ENCODE data around the gene ST6GALNAC5.
A peak's percentile ranks its signal among the peaks of the same experiment; 100 is the strongest.
"Not testable (repeated sequence)": the region's sequence is repeated elsewhere in the genome, so short reads cannot be mapped to it uniquely, and the experiment has no call there.

Gene ST6GALNAC5

DNA sequence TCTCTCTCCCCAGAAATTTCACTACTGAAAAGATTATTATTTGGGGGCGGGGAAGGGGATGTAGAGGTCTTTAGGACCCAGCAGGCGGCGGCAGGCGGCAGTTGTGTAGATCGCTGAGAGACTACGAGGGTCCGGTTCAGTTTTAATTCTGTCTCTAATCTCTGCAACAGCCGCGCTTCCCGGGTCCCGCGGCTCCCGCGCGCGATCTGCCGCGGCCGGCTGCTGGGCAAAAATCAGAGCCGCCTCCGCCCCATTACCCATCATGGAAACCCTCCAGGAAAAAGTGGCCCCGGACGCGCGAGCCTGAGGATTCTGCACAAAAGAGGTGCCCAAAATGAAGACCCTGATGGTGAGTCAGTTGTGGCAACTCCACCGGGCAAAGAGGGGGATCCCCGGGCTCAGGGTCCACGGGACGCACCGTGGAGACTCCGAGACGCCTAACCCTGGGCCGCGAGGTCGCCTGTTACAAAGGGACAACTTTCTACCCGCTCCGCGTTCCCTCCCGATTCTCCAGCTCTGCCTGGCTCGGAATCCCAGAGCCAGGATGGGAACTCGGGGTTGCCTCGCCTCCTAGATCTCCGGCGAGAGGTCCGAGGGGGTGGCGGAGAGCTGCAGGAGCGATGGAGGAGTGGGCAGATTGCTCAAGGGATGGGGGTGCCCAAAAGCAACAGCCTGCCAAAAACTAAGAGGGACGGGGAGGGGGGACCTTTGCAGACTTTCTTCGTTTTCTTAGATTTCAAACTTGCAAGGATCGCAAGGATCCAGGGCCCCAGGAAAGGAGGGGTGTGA lies at the start of gene ST6GALNAC5:
ST6GALNAC5 (plus strand) TSS at position 139 of the 789 bp plus-strand sequence.
- Histone ChIP-seq H3K36me3 (ENCODE audit: control insufficient read depth, insufficient read depth, low read length) (no peaks in the 10 kb centered on the region), H3K27ac (ENCODE audit: low read length) (no peak within 1 kb of the TSS), H3K4me3 (ENCODE audit: low read length) (peak within 1 kb of the TSS; percentile 80), H3K27me3 (ENCODE audit: control insufficient read depth, insufficient read depth, low read length) (no peaks in the 10 kb centered on the region; the same call in 1 of the 2 replicates), H3K9me3 (ENCODE audit: control insufficient read depth, insufficient read depth, low read length) (no peaks in the 10 kb centered on the region), H3K4me1 (ENCODE audit: control insufficient read depth, insufficient read depth, low read length) (no peaks in the 10 kb centered on the region)
- WGBS (ENCODE audit: insufficient coverage, insufficient read length), result no CpG with 5 or more reads among the region's 50 CpGs
- DNase-seq (ENCODE audit: low read depth, low spot score), result no peak

DNA sequence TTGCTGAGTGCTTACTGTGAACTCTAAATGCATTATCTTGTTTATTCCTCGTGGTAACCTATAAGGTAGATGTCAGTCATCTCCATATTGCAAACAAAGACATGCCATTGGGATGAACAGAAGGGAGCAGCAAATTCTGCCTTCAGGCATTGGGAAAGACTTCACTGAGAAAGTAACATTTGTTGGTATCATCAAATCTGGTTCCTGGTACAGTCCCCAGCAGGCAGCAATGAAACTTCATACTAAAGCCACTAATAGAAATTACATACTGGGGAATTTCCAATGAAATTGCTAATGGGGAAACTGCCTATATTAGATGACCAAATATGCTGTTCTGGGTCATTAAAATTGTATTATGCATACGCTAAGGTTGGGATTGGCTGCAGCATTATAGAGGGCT lies 47.3 kb upstream of the ST6GALNAC5 start:
- Histone ChIP-seq H3K36me3 (ENCODE audit: control insufficient read depth, insufficient read depth, low read length) (no peaks in the 10 kb centered on the region), H3K4me3 (ENCODE audit: low read length) (no peak overlapping the region), H3K27ac (ENCODE audit: low read length) (no peak overlapping the region), H3K4me1 (ENCODE audit: control insufficient read depth, insufficient read depth, low read length) (no peaks in the 10 kb centered on the region), H3K27me3 (ENCODE audit: control insufficient read depth, insufficient read depth, low read length) (no peaks in the 10 kb centered on the region), H3K9me3 (ENCODE audit: control insufficient read depth, insufficient read depth, low read length) (no peaks in the 10 kb centered on the region)
- no CpG with 5 or more reads among the region's 2 CpGs for WGBS (ENCODE audit: insufficient coverage, insufficient read length)
- no peak for DNase-seq (ENCODE audit: low read depth, low spot score)

DNA sequence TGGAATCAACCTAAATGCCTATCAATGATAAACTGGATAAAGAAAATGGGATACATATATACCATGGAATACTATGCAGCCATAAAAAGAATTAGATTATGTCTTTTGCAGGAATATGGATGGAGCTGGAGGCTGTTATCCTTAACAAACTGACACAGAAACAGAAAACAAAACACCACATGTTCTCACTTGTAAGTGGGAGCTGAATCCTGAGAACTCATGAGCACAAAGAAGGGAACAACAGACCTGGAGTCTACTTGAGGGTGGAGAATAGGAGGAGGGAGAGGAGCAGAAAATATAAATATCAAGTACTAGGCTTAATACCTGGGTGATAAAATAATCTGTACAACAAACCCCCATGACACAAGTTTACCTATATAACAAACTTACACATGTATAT lies 44.3 kb upstream of the ST6GALNAC5 start:
- H3K27ac ChIP-seq (ENCODE audit: low read length); H3K27me3 ChIP-seq (ENCODE audit: control insufficient read depth, insufficient read depth, low read length); DNase-seq (ENCODE audit: low read depth, low spot score); H3K9me3 ChIP-seq (ENCODE audit: control insufficient read depth, insufficient read depth, low read length); H3K4me1 ChIP-seq (ENCODE audit: control insufficient read depth, insufficient read depth, low read length); H3K36me3 ChIP-seq (ENCODE audit: control insufficient read depth, insufficient read depth, low read length); H3K4me3 ChIP-seq (ENCODE audit: low read length): not testable (repeated sequence)

DNA sequence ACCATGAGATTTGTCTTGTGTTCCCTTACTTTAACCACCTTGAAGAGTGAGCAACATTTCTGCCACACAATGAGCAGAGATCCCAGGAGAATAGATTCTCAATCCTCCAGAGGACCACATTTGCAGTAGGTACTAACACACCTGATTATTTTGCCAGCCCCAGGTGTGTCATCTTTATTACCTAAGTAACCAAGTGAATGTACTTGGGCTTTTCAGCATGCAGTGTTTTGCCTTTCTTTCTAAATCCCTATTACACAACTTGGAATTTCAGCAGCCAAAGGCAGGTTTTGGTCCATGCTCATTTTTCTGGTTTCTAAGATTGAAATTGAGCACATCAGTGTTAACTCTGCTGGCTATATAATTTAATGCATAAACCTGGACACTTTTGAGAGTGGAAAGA lies 43.2 kb upstream of the ST6GALNAC5 start:
- DNase-seq (ENCODE audit: low read depth, low spot score), result no peak
- Histone ChIP-seq H3K4me3 (ENCODE audit: low read length) (no peak overlapping the region), H3K36me3 (ENCODE audit: control insufficient read depth, insufficient read depth, low read length) (no peaks in the 10 kb centered on the region), H3K4me1 (ENCODE audit: control insufficient read depth, insufficient read depth, low read length) (no peaks in the 10 kb centered on the region), H3K9me3 (ENCODE audit: control insufficient read depth, insufficient read depth, low read length) (no peaks in the 10 kb centered on the region), H3K27ac (ENCODE audit: low read length) (no peak overlapping the region), H3K27me3 (ENCODE audit: control insufficient read depth, insufficient read depth, low read length) (no peaks in the 10 kb centered on the region)

DNA sequence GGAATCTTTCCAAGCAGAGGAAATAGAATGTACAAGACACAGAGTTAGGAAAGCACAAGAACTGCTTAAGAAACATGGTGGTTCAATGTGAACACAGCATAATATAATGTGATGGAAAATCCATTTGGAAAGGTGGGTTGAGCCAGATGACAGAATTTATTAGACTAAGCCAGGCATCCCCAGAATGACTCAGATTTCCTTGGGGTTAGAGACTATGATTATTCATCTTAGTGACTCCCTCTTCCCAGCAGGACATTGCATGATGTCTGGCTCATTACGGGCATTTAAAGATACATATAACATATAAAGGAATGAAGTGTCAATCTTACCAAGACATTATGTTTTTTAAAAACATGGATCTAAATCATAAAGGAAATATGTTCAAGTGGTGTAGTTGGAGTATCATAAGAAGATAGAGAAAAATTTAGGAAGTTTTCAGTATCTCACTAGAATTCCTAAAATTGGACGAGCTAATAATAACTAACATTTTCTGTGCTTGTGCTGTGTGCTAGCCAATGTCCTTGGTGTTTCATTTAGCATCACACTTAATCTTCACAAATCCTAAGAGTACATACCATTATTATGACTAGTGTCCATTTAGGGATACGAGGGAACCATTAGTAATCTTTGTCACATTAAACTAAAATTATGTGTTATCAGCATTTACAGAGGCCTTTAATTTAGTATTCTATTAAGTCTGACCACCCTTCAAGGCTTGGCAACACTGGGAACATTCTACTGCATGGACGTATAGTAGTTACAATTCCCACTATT lies 41.0 kb upstream of the ST6GALNAC5 start:
- no peak for DNase-seq (ENCODE audit: low read depth, low spot score)
- Histone ChIP-seq H3K27me3 (ENCODE audit: control insufficient read depth, insufficient read depth, low read length) (no peaks in the 10 kb centered on the region), H3K4me3 (ENCODE audit: low read length) (no peak overlapping the region), H3K36me3 (ENCODE audit: control insufficient read depth, insufficient read depth, low read length) (no peaks in the 10 kb centered on the region), H3K9me3 (ENCODE audit: control insufficient read depth, insufficient read depth, low read length) (no peaks in the 10 kb centered on the region), H3K4me1 (ENCODE audit: control insufficient read depth, insufficient read depth, low read length) (no peaks in the 10 kb centered on the region), H3K27ac (ENCODE audit: low read length) (no peak overlapping the region)
- no CpG with 5 or more reads among the region's 4 CpGs for WGBS (ENCODE audit: insufficient coverage, insufficient read length)

DNA sequence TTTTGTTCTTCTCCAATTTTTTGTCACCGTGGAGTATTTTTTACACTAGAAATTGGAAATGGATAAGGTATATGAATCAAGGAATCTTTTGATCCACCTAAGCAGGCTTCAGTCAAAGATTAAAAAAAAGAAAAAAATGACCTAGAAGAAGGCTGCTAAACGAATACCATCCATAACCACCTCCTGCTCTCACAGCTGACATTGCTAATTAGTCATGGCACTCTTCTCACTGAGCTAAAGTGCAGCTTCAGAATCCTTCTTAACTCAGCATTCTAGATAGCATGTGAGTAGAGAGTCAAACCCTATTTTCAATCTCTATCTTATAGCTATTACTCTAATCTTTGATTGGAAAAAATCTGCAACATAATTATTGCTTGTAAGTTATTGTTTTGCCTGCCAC lies 40.2 kb upstream of the ST6GALNAC5 start:
- Histone ChIP-seq H3K9me3 (ENCODE audit: control insufficient read depth, insufficient read depth, low read length) (no peaks in the 10 kb centered on the region), H3K36me3 (ENCODE audit: control insufficient read depth, insufficient read depth, low read length) (no peaks in the 10 kb centered on the region)
- no CpG with 5 or more reads among the region's 2 CpGs for WGBS (ENCODE audit: insufficient coverage, insufficient read length)

DNA sequence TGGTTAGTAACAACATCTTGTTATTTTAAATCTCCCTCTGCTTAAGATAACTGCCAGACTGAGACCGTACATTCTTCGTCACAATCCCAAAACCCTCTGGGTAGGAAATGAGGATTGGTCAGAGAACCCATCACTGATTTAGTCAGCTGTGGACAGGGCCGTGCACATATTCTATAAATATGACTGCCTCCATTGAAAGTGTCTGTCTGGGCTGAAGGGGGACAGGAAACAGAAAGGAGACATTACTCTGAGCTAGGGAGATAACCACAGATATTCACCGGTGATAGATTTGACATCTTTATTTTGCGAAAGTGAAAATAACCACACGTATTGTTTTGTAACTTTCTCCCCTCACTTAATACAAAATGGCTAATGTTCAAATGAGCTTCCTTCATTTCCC lies 36.9 kb upstream of the ST6GALNAC5 start:
- Histone ChIP-seq H3K9me3 (ENCODE audit: control insufficient read depth, insufficient read depth, low read length) (no peaks in the 10 kb centered on the region), H3K36me3 (ENCODE audit: control insufficient read depth, insufficient read depth, low read length) (no peaks in the 10 kb centered on the region), H3K27me3 (ENCODE audit: control insufficient read depth, insufficient read depth, low read length) (no peaks in the 10 kb centered on the region), H3K4me1 (ENCODE audit: control insufficient read depth, insufficient read depth, low read length) (no peaks in the 10 kb centered on the region), H3K27ac (ENCODE audit: low read length) (no peak overlapping the region), H3K4me3 (ENCODE audit: low read length) (no peak overlapping the region)
- DNase-seq (ENCODE audit: low read depth, low spot score), result no peak
- WGBS (ENCODE audit: insufficient coverage, insufficient read length), result no CpG with 5 or more reads among the region's 6 CpGs

More for the DNA sequence above, 40.2 kb upstream of the ST6GALNAC5 start:
- no peak overlapping the region for H3K27ac ChIP-seq (ENCODE audit: low read length)
- H3K4me1 ChIP-seq (ENCODE audit: control insufficient read depth, insufficient read depth, low read length), result no peaks in the 10 kb centered on the region
- H3K4me3 ChIP-seq (ENCODE audit: low read length), result no peak overlapping the region
- no peak for DNase-seq (ENCODE audit: low read depth, low spot score)
- H3K27me3 ChIP-seq (ENCODE audit: control insufficient read depth, insufficient read depth, low read length), result no peaks in the 10 kb centered on the region

DNA sequence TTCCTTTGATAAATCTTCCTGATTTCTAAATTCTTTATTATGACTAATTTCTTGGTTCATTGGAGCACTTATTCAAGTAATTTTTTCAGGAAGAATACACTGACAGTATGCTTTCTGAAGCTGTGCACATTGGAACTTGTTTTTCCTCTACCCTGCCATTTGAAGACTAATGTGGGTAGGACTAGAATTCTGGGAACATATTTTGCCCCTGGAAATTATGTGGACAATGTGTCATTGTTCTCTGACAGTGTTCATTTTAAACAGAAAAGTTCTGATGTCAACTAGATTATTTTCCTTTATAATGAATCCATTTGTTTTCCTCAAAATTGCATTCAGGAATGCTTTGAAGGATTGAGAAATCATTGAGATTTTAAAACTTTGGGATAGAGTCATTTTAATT lies 34.8 kb upstream of the ST6GALNAC5 start:
- H3K36me3 ChIP-seq (ENCODE audit: control insufficient read depth, insufficient read depth, low read length), result no peaks in the 10 kb centered on the region
- H3K4me3 ChIP-seq (ENCODE audit: low read length), result no peak overlapping the region
- H3K27ac ChIP-seq (ENCODE audit: low read length), result no peak overlapping the region
- DNase-seq (ENCODE audit: low read depth, low spot score), result no peak
- H3K4me1 ChIP-seq (ENCODE audit: control insufficient read depth, insufficient read depth, low read length), result no peaks in the 10 kb centered on the region
- no peaks in the 10 kb centered on the region for H3K27me3 ChIP-seq (ENCODE audit: control insufficient read depth, insufficient read depth, low read length)
- H3K9me3 ChIP-seq (ENCODE audit: control insufficient read depth, insufficient read depth, low read length), result no peaks in the 10 kb centered on the region

DNA sequence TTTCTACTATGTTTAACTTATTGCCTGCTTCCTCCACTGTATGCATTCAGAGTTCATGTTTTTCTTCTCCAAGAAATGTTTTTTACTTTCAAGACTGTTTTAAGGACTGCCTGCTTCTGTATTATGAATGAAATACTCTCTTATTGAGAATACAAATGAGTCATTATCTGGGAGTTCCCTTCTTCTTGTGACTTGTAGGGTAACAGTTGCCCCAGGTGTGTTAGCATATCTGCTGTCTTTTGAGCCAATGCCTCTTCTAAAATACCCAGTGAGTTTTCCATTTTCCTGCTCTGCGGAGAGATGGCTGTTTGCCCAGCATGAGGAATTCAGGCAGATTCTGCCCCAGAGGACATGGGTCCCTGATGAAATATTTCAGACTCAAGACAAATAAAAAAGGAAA lies 34.1 kb upstream of the ST6GALNAC5 start:
- no CpG with 5 or more reads among the region's 1 CpG for WGBS (ENCODE audit: insufficient coverage, insufficient read length)
- Histone ChIP-seq H3K9me3 (ENCODE audit: control insufficient read depth, insufficient read depth, low read length) (no peaks in the 10 kb centered on the region), H3K4me3 (ENCODE audit: low read length) (no peak overlapping the region), H3K4me1 (ENCODE audit: control insufficient read depth, insufficient read depth, low read length) (no peaks in the 10 kb centered on the region), H3K27me3 (ENCODE audit: control insufficient read depth, insufficient read depth, low read length) (no peaks in the 10 kb centered on the region), H3K36me3 (ENCODE audit: control insufficient read depth, insufficient read depth, low read length) (no peaks in the 10 kb centered on the region), H3K27ac (ENCODE audit: low read length) (no peak overlapping the region)
- DNase-seq (ENCODE audit: low read depth, low spot score), result no peak

DNA sequence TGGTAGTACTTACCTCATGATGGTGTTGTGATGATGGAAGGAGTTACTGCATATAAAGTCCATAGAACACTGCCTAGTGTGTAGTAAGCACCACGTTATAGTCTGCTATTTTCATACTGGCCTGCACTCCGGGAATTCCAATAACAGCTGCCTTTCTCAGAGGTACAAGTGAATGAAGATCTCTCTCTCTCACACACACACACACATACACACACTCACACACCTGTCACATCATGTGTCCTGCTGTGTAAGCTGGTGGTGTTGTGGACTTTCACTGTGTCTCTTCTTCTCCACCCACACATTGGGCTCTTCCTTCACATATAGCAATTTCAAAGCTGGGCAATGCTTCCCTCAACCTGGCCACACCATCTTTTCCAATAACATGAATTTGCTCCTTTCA lies 33.4 kb upstream of the ST6GALNAC5 start:
- H3K4me1 ChIP-seq (ENCODE audit: control insufficient read depth, insufficient read depth, low read length), result no peaks in the 10 kb centered on the region
- no peak overlapping the region for H3K27ac ChIP-seq (ENCODE audit: low read length)
- no CpG with 5 or more reads among the region's 2 CpGs for WGBS (ENCODE audit: insufficient coverage, insufficient read length)
- DNase-seq (ENCODE audit: low read depth, low spot score), result no peak
- H3K9me3 ChIP-seq (ENCODE audit: control insufficient read depth, insufficient read depth, low read length), result no peaks in the 10 kb centered on the region
- no peak overlapping the region for H3K4me3 ChIP-seq (ENCODE audit: low read length)
- no peaks in the 10 kb centered on the region for H3K27me3 ChIP-seq (ENCODE audit: control insufficient read depth, insufficient read depth, low read length)
- H3K36me3 ChIP-seq (ENCODE audit: control insufficient read depth, insufficient read depth, low read length), result no peaks in the 10 kb centered on the region

DNA sequence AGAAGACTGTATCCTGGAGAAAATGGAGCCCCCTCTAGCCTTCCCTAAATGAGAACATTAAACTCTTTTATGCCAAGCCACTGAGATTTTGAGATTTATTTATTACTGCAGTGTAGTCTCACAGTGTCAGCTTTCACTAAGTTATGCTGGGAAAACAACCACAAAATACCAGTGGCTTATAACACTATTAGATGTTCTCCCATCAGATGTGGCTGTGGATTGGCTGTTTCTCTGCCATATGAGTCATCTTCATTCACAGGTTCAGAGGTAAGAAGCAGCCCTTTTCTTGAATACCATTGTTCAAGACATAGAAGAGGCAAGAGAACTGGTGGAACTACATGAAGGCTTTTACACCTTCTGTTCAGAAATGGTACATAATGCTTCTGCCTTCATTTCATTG lies 32.1 kb upstream of the ST6GALNAC5 start:
- H3K9me3 ChIP-seq (ENCODE audit: control insufficient read depth, insufficient read depth, low read length), result no peaks in the 10 kb centered on the region
- DNase-seq (ENCODE audit: low read depth, low spot score), result no peak
- no peaks in the 10 kb centered on the region for H3K27me3 ChIP-seq (ENCODE audit: control insufficient read depth, insufficient read depth, low read length)
- H3K36me3 ChIP-seq (ENCODE audit: control insufficient read depth, insufficient read depth, low read length), result no peaks in the 10 kb centered on the region
- no peak overlapping the region for H3K4me3 ChIP-seq (ENCODE audit: low read length)
- H3K27ac ChIP-seq (ENCODE audit: low read length), result no peak overlapping the region
- H3K4me1 ChIP-seq (ENCODE audit: control insufficient read depth, insufficient read depth, low read length), result no peaks in the 10 kb centered on the region
